Activated T-cell treated with anti-CD3 and anti-CD28 coated beads, Interleukin-2, amount 50 U/mL, for 4 hours (primary cell): ENCODE results near the gene JPH4. TPM values are rescaled to one million over a fixed set of nuclear protein-coding genes. Genes with fewer than 3 reads are reported as not detected.

Experiments used
- ATAC-seq, 2 donors: fragments of 200-7000 bp; cut with Tn5 transposase; one replicate each; pipeline ENCODE4 v1.10.0; 2021
- DNase-seq: peaks from one replicate; pipeline ENCODE4 v3.0.0-alpha.2; 2020
- H3K27me3 Mint-ChIP-seq: one replicate; pipeline ENCODE4 v1.8.0; 2021; ENCODE audit warnings: low read depth, mixed read lengths
- H3K36me3 Mint-ChIP-seq: one replicate; pipeline ENCODE4 v1.8.0; 2022; ENCODE audit warnings: mixed read lengths; ENCODE audit not compliant: insufficient read depth
- H3K4me1 Mint-ChIP-seq: one replicate; pipeline ENCODE4 v1.8.0; 2021; ENCODE audit warnings: low read depth, mixed read lengths
- H3K4me3 Mint-ChIP-seq: one replicate; pipeline ENCODE4 v1.8.0; 2021; ENCODE audit warnings: mild to moderate bottlenecking, moderate library complexity, mixed read lengths
- H3K9me3 Mint-ChIP-seq: one replicate; pipeline ENCODE4 v1.8.0; 2021; ENCODE audit warnings: mixed read lengths
- total RNA-seq, 3 donors: library from RNA; stranded (reverse); gene quantifications; one replicate each; pipeline ENCODE4 v1.2.1, GENCODE V29; 2021

JPH4 gene
- total RNA-seq, 3 donors from 2014 or later = 0.11 to 0.27 (median 0.13) TPM

GRCh38 chr14:23532658-23533057, 45.9 kb downstream of the JPH4 start:
- Mint-ChIP-seq H3K9me3 (no peaks in the 10 kb centered on the region), H3K27me3 (no peaks in the 10 kb centered on the region)

GRCh38 chr14:23531391-23531790, 47.2 kb downstream of the JPH4 start:
- ATAC-seq (no peak), DNase-seq (no peak)
- no peaks in the 10 kb centered on the region for H3K9me3 Mint-ChIP-seq
- H3K4me1 Mint-ChIP-seq = no peaks in the 10 kb centered on the region
- no peaks in the 10 kb centered on the region for H3K27me3 Mint-ChIP-seq
- no peaks in the 10 kb centered on the region for H3K36me3 Mint-ChIP-seq
- H3K4me3 Mint-ChIP-seq = no peak overlapping the region

More at GRCh38 chr14:23532658-23533057, 45.9 kb downstream of the JPH4 start:
- no peaks in the 10 kb centered on the region for H3K36me3 Mint-ChIP-seq
- DNase-seq = no peak
- H3K4me1 Mint-ChIP-seq = no peaks in the 10 kb centered on the region
- no peak for ATAC-seq
- no peak overlapping the region for H3K4me3 Mint-ChIP-seq

DNA sequence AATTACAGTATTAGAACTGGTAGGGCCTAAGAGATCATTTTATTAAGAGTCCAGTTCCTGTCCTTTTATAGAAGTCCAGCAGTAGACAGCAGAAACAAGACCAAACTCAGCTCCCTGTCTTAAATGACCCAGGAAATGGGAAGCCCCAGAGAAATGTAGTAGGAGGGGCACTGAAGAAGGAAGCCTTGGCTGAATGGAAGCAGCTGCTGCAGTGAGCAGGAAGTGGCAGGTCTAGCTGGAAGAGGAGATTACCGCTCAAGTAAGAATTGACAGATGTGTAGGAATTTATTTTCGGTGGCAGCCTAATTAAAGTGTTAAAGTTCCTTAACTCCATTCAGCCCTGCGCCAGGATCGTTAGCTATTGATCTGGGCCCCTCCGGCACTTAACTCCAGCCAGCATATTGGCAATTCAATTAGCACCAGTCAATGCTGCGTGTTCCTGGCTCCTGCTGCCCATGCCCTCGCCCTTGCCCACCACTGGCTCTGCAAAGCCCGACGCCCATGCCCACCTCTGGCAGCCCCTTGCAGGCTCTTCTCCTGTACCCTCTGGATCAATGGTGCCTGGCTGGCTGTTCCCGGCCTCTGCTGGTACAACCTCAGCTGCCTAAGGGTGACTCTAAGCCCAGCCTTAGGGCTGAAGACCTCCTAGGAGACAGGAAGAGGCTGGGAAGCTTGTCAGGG, 48.1 kb downstream of the JPH4 start:
- DNase-seq (no peak), ATAC-seq (no peak)
- no peak overlapping the region for H3K4me3 Mint-ChIP-seq
- no peaks in the 10 kb centered on the region for H3K9me3 Mint-ChIP-seq
- H3K36me3 Mint-ChIP-seq = no peaks in the 10 kb centered on the region
- H3K27me3 Mint-ChIP-seq = no peaks in the 10 kb centered on the region
- no peaks in the 10 kb centered on the region for H3K4me1 Mint-ChIP-seq

GRCh38 chr14:23529016-23529415, 49.6 kb downstream of the JPH4 start:
- ATAC-seq = no peak
- Mint-ChIP-seq H3K4me1 (no peaks in the 10 kb centered on the region), H3K27me3 (no peaks in the 10 kb centered on the region), H3K4me3 (no peak overlapping the region), H3K36me3 (no peaks in the 10 kb centered on the region), H3K9me3 (no peaks in the 10 kb centered on the region)
- DNase-seq = no peak

DNA sequence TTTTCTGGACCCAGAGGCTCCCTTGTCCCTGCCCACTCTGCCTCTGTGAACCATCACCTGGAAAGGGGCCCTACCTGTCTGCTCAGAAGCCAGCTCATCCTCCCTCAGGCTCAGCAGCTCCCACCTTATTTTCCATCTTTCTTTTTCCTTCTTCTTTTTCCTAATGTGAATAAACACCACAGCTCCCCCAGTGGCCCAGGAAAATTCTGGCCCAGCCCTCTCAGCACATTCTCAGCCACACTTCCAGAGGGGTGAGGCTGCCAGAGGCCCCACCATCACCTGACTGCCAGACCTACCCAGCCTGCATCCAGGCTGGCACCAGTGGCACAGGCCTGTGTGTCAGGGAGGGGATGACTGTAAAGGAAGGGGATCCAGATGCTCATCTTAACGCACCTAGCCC, 50.0 kb downstream of the JPH4 start:
- DNase-seq = no peak
- Mint-ChIP-seq H3K4me1 (no peaks in the 10 kb centered on the region), H3K36me3 (no peaks in the 10 kb centered on the region), H3K9me3 (no peaks in the 10 kb centered on the region), H3K27me3 (no peaks in the 10 kb centered on the region), H3K4me3 (no peak overlapping the region)
- no peak for ATAC-seq

GRCh38 chr14:23525611-23526010, 53.0 kb downstream of the JPH4 start:
- DNase-seq (no peak), ATAC-seq (no peak)
- Mint-ChIP-seq H3K36me3 (no peaks in the 10 kb centered on the region), H3K4me1 (no peaks in the 10 kb centered on the region), H3K9me3 (no peaks in the 10 kb centered on the region), H3K4me3 (no peak overlapping the region), H3K27me3 (no peaks in the 10 kb centered on the region)

DNA sequence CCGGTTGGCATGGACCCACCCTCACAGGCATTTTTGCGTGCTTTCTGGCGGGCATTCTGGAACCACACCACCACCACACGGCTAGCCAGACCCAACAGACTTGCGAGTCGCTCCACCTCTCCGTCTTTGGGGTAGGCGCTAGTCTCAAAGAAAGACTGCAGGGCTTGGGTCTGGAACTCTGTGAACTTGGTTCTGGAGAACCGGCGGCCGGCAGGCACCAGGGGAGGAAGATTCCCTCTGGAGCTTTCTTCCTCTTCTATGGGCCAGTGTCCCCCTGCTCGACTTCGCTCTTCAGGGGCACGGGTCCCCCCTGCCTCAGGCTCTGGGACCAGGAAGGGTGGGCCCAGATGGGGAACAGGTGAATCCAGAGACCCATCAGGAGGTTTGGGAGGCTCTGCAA, 53.6 kb downstream of the JPH4 start:
- Mint-ChIP-seq H3K4me1 (no peaks in the 10 kb centered on the region), H3K4me3 (no peak overlapping the region), H3K27me3 (no peaks in the 10 kb centered on the region), H3K9me3 (no peaks in the 10 kb centered on the region), H3K36me3 (no peaks in the 10 kb centered on the region)
- DNase-seq (no peak), ATAC-seq (no peak)

- ATAC-seq (no peak), DNase-seq (no peak)
- H3K4me1 Mint-ChIP-seq = no peaks in the 10 kb centered on the region
- H3K27me3 Mint-ChIP-seq = no peaks in the 10 kb centered on the region
- no peak overlapping the region for H3K4me3 Mint-ChIP-seq
- no peaks in the 10 kb centered on the region for H3K9me3 Mint-ChIP-seq
- no peaks in the 10 kb centered on the region for H3K36me3 Mint-ChIP-seq
Observed at GRCh38 chr14:23523229-23524016, 55.2 kb downstream of the JPH4 start.

DNA sequence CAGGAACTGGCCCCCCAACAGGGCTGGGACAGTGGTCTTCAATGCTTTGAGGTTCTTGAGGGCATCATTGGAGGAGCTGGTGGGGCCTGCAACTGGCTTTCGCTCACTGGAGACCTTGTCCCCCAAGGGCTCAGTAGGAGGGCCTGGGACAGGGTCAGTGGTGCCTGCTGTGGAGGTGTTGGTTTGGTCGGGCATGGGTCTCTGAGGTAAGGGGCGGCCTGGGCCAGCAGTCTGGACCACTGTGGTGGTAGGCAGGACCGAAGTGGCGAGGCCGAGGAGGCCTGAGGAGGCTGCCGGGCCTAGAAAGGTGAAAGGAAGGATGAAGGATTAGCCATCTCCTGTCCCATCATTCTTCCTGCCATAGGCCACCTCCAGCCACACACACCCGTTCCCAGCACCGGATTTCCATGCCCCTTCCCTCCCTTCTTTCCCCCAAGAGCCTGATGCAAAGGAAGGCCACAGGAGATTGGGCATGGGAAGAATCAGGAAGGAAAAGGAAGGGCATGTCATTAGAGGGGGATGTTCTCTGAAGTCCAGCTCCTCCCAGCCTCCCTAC, 55.9 kb downstream of the JPH4 start:
- Mint-ChIP-seq H3K4me3 (no peak overlapping the region), H3K27me3 (no peaks in the 10 kb centered on the region), H3K36me3 (no peaks in the 10 kb centered on the region), H3K9me3 (no peaks in the 10 kb centered on the region), H3K4me1 (no peaks in the 10 kb centered on the region)
- ATAC-seq (no peak), DNase-seq (no peak)

DNA sequence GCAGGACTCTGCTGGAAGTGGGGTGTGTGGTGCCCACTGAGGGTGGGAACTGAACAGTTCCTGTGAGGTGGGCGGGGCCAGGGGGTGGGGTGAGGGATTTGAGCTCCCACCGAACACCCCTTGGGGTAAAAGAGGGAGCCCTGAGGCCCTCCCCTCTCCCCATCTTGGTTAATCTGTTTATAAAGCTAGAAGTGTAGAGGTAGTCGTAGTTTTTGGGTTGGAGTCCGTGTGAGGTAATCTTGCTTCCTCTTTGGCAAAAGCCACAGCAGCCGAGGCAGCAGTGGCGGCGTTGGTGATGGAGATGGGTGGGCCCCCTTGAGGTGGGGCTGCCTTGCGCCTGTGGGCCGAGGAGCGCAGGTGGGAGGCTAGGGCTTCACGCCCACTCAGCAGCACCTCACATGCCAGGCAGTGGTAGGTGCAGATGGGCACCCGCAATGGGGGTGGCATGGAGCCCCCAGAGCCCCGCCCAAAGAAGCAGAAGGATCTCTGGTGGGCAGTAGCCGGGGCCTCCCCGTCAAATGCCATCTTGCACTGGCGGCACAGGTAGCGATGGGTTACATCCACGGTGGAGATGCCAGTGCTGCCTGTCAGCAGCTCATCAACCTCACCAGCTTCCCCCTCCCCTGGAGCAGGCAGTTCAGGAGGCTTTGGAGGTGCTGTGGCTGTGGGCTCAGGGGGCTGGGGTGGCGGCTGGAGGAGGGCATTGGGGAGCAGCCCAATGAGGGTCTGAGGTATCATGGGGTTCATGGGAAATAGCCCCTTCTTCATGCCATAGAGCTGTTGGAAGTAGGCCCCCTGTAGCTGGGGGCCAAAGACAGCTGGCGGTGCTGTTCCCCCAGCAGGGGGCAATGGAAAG, 56.6 kb downstream of the JPH4 start:
- H3K27me3 Mint-ChIP-seq = no peaks in the 10 kb centered on the region
- no peaks in the 10 kb centered on the region for H3K4me1 Mint-ChIP-seq
- H3K4me3 Mint-ChIP-seq = no peak overlapping the region
- no peaks in the 10 kb centered on the region for H3K36me3 Mint-ChIP-seq
- ATAC-seq = no peak
- H3K9me3 Mint-ChIP-seq = no peaks in the 10 kb centered on the region
- DNase-seq = no peak

- Mint-ChIP-seq H3K4me3 (no peak overlapping the region), H3K27me3 (no peaks in the 10 kb centered on the region), H3K9me3 (no peaks in the 10 kb centered on the region), H3K36me3 (no peaks in the 10 kb centered on the region), H3K4me1 (no peaks in the 10 kb centered on the region)
- DNase-seq = no peak
- ATAC-seq = no peak
Observed at GRCh38 chr14:23520899-23521533, 57.6 kb downstream of the JPH4 start.

DNA sequence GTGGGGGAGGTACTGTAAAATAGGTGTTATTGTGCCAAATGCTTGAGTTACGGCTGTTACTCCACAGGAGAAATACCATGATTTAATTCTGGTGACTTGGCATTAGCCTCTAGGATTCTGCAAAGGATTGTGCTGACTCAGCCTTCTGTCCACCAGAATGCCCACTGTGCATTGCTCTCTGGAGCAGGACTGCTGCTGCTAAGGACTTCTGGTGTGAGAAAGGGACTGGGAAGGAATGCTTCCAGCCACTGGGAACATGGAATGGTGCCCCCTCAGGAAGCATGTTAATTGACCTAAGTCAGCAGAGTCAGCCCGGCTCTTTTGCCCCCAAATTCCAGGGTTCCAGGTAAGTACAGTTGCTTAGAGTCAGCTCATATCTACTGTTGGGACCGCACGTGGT, 59.9 kb downstream of the JPH4 start:
- H3K4me3 Mint-ChIP-seq = no peak overlapping the region
- no peaks in the 10 kb centered on the region for H3K9me3 Mint-ChIP-seq
- H3K27me3 Mint-ChIP-seq = no peaks in the 10 kb centered on the region
- no peak for ATAC-seq
- no peak for DNase-seq
- H3K4me1 Mint-ChIP-seq = no peaks in the 10 kb centered on the region
- peaks cover 2% of the 10 kb centered on the region for H3K36me3 Mint-ChIP-seq
